HG03066 (cell line): Measurements from ENCODE around the gene PLAC9.

Experiments used
- ATAC-seq: cut with Tn5 transposase; IDR thresholded peaks from one replicate; pipeline ENCODE4 v1.9.1; 2021; ENCODE audit warnings: low read depth; ENCODE audit not compliant: unreplicated experiment

The PLAC9 gene

GRCh38 chr10:80159166-80159873 is 26.8 kb downstream of the PLAC9 start:
- ATAC-seq = no peak

GRCh38 chr10:80160361-80161320 is 28.1 kb downstream of the PLAC9 start:
- ATAC-seq = no peak

GRCh38 chr10:80161321-80162083 is 29.0 kb downstream of the PLAC9 start:
- no peak for ATAC-seq

GRCh38 chr10:80163741-80164341 is 31.3 kb downstream of the PLAC9 start:
- no peak for ATAC-seq

- no peak for ATAC-seq
Measured at GRCh38 chr10:80164596-80164995, 32.1 kb downstream of the PLAC9 start.

DNA sequence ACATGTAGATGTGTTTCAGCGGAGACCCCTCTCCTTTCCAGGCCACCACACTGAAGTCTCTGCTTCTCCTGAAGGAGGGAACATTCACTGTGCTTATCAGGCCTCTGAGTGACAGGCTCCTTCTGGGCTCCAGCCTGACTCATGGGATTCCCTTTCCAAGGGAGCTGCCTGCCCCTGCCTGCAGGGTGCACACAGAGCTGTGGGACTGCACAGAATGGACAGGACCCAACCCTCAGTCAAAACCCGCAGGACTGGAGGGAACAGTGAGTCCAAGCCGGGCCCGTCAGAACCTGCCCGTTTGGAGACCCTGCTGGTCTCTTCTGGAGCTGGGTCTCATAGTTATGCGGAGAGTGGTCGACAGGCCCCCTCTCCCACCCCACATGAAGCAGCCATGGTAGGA is 32.6 kb downstream of the PLAC9 start:
- no peak for ATAC-seq

GRCh38 chr10:80166581-80167470 is 34.3 kb downstream of the PLAC9 start:
- no peak for ATAC-seq

GRCh38 chr10:80167471-80168161 is 35.1 kb downstream of the PLAC9 start:
- no peak for ATAC-seq

DNA sequence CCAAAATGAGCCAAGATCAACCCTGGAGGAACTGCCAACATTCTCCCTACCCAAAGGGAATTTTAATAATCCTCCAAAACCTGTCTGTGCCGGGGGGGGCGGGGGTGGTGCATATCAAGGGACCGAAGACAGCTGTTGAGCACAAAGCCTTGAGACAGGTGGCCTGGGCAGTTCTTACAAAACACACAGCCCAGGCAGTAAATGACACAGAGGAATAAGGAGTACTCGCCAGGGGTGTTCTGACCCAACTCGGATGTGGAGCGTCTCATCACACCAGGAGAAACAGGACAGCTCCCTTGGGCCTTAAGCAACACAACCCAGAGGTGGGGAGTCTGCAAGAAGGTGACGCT is 35.6 kb downstream of the PLAC9 start:
- ATAC-seq = no peak

DNA sequence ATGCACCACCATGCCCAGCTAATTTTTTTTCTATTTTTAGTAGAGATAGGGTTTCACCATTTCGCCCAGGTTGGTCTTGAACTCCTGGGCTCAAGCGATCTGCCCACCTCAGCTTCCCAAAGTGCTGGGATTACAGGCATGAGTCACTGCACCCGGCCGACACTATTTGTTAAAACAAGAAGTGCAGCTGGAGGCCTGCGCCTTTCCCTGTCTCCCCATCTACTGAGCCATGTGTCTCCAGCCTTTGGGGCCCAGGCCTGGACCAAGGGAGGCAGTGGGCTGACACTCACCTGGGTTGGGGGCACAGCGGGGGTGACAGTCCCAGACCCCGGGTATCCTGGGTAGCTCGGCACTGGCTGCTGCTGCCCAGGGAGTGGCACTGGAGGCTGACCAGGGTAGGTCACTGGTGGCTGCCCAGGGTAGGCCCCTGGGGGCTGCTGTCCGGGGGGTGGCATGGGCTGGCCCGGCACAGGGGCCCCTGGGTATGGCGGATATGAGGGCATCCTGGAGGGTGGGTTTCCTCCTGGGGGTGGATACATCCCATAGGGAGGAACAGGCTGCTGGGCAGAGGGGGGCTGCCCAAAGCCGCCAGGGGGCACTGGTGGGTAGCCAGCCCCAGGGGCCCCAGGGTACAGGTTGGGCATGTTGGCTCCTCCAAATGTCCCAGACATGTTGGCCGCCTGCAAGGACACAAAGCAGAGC is 36.3 kb downstream of the PLAC9 start:
- no peak for ATAC-seq

DNA sequence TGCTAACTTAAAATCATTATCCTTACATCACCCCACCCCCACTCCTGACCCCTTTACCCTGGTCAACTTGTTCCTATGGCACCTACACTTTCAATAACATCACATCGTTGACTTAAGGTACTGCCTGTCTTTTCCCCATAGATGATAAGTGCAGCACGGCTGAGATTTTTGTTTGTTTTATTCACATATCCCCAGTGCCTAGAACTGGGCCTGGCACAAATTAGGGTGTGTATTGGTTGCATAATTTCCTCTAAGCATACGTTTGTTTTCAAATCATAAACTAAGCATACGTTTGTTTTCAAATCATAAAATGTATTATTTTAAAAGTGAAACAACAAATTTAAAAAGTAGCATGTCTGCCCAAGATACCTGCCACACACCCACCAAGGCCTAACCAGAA is 37.5 kb downstream of the PLAC9 start:
- ATAC-seq = no peak

DNA sequence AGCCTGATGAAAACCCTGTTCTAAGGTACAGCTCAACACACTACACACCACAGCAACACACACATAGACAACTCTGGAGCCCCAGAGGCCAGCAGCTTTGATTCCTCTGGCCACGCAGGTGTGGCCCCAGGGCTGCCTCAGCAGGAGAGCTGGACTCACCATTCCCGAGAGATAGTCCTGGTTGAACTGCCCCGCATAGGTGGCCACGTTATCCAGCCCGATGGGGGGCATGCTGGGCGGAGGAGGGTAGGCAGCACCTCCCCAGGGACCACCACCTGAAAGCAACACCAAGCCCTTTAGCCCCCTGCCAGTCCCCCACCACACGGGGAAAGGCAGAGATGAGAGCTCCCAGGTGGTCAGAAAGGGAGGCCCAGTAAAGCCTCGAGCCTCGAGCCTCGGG is 38.1 kb downstream of the PLAC9 start:
- no peak for ATAC-seq

GRCh38 chr10:80171248-80171660 is 38.7 kb downstream of the PLAC9 start:
- ATAC-seq = no peak

DNA sequence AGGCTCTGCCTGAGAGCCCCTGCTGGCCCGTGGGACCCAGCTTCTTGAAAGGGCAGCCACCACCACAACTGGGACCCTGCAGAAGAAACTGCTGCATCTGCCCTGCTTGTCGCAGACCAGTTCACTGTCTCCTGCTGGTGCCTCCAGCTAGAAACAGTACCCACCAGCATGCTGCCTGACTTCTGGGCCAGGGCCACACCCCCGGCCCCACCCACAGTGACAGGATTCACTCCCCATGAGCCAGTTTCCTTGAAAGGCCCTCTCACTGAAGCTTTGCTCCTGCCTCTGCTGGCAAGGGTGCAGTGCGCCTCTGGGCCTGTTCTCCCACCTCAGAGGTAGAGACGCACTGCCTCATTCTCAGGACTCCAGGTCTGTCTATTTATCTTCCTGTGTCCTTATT is 40.4 kb downstream of the PLAC9 start:
- ATAC-seq = no peak

GRCh38 chr10:80173466-80173865 is 40.9 kb downstream of the PLAC9 start:
- ATAC-seq = no peak

DNA sequence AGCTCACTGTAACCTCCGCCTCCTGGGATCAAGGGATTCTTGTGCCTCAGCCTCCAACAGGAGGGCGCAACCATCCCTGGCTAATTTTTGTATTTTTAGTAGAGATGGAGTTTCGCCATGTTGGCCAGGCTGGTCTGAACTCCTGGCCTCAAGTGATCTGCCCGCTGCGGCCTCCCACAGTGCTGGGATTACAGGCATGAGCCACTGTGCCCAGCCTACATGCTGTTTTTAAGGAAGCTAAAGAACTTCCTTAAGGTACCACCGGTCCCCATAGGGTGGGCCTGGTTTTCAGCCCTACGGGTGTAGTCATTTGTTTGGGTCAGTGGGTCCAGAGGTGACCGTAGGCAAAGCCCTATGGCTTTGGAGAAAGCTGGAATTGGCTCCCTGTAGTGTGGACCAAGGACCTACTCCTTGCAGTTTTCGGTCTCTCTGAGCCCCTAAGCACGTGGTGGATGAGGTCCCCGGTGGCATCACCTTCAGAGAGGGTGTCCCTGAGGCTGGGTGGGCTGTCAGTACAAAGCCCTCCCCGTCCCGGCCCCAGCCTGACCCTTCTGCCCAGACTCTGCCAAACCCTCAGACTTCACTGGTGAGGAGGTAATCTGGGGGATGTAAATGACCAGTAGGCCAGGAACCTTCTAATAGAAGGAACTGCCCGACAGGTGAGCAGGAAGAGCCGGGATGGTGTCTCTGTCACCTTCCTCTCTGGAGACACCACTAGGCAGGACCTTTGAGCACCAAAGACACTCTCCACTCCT is 42.3 kb downstream of the PLAC9 start:
- no peak for ATAC-seq

- ATAC-seq = no peak
Measured at GRCh38 chr10:80176526-80176925, 44.0 kb downstream of the PLAC9 start.
